HG03196 (cell line): ENCODE measurements around the gene HAND1.
A peak's percentile ranks its signal among the peaks of the same experiment; 100 is the strongest.

Experiments
- ATAC-seq: cut with Tn5 transposase; IDR thresholded peaks from one replicate; pipeline ENCODE4 v1.9.1; 2021; ENCODE audit not compliant: unreplicated experiment

Gene HAND1

DNA sequence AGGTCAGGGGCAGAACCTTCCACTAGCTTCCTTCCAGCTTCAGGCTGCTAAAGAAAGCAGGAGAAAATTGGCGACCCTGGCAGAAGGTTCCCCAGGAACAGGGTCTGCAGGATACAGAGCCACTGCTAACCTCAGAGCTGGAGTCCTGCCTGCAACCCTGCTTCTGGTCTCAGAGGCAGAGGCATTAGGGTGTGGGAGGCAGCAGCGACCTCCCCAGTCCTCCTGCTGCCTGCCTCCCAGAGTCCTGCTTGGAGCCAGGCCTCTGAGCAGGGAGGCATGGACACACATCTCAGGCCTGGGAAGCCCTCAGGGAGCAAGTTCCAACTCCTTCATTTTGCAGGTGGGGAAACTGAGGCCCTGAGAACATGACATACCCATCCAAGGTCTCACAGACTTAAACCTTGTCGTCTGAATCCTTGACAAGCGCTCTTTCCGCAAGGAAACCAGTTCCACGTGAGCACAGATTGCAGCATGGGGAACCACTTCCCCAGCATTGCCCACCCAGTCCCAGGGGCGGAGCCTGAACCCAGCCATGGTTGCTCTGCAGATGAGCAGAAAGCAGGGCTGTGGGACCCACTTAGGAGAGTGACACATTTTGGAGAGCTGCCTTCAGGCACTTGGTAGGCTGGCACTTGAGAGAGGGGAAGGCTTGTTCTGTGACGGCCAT lies 28.2 kb upstream of the HAND1 start:
- no peak for ATAC-seq

DNA sequence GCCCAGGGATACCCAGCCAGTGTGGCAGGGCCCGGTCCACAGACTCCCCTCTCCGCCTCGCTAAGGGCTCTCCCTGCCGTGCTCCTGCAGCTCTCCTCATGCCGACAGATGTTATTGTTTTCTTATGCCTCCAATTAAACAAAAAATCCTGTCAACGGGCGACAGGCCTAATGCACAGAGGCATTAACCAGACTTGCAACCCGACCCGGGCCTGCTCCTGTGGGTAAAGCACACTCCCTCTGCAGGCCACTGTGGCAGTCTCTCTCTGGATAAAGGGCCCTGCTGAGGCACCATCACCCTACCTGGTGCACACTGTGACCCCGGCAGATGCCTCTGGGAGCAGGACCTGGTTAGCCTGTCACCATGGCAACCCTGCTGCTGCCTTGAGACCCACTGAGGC lies 27.5 kb upstream of the HAND1 start:
- ATAC-seq = no peak

GRCh38 chr5:154503698-154504039 lies 25.6 kb upstream of the HAND1 start:
- ATAC-seq = no peak

DNA sequence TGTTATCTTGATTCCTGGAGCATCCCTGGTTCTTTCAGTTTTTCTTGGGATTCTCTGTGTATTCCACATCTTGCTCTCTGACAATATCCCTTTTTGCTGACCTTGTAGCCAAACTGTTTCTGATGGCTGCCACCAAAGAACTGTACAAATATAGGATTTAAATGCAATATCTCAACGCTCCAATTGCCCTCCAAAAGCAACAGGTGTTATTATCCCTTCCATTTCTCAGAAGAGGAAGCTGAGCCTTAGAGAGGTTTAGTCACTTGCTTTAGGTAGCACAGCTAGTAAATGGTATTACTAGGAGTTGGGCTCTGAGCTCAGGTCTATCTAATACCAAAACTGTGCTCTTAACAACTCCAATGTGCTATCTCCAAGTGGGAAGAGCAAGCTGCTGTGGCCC lies 24.2 kb upstream of the HAND1 start:
- no peak for ATAC-seq

DNA sequence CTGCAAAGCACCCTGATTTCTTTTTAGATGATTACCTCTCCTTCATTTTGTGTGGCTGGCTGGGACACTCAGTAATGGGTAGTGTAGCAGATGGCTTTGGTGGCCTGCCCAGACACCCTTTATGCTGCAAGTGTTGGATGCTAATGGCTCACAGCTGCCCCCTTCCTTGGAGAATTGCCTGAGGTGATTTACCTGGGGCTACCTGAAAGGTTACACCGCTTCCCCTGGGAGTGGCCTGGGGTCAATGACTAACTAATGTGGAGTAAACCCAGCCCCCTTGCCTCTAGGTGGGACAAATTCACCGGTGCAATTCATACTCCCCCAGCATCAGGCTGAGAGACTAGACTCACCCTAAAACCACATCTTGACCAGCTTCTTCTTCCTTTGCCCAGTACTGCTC lies 23.5 kb upstream of the HAND1 start:
- no peak for ATAC-seq

- ATAC-seq = no peak
Observed at GRCh38 chr5:154498994-154499393, 21.0 kb upstream of the HAND1 start.

DNA sequence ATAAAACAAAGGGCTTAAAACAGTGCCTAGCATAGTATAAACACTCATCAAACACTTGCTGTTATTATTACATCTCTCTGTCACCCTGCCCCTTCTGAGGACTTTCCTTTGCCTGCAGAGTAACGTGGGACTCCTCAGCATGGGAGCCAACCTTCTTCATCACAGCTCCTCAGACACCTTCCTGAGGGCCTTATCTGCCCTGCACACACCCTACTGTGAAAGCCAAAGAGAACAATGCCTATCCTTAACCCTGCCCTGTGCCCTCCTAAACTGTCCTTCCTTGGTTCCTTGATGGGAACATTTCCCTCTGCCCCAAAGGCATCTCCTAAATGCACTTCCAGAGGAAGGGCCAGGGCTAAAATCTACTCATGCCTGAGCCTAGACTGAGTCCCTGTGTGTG lies 20.6 kb upstream of the HAND1 start:
- no peak for ATAC-seq

GRCh38 chr5:154494036-154494435 lies 16.0 kb upstream of the HAND1 start:
- ATAC-seq = no peak

GRCh38 chr5:154493274-154493673 lies 15.2 kb upstream of the HAND1 start:
- no peak for ATAC-seq

- ATAC-seq = no peak
Observed at GRCh38 chr5:154491941-154492340, 13.9 kb upstream of the HAND1 start.

- ATAC-seq = peak; percentile 98
Observed at GRCh38 chr5:154487541-154487940, 9.5 kb upstream of the HAND1 start.

- no peak for ATAC-seq
Observed at GRCh38 chr5:154486427-154486866, 8.4 kb upstream of the HAND1 start.

- no peak for ATAC-seq
Observed at GRCh38 chr5:154485850-154486426, 7.9 kb upstream of the HAND1 start.

- no peak for ATAC-seq
Observed at GRCh38 chr5:154485096-154485491, 7.1 kb upstream of the HAND1 start.

- no peak for ATAC-seq
Observed at GRCh38 chr5:154484393-154485095, 6.5 kb upstream of the HAND1 start.

DNA sequence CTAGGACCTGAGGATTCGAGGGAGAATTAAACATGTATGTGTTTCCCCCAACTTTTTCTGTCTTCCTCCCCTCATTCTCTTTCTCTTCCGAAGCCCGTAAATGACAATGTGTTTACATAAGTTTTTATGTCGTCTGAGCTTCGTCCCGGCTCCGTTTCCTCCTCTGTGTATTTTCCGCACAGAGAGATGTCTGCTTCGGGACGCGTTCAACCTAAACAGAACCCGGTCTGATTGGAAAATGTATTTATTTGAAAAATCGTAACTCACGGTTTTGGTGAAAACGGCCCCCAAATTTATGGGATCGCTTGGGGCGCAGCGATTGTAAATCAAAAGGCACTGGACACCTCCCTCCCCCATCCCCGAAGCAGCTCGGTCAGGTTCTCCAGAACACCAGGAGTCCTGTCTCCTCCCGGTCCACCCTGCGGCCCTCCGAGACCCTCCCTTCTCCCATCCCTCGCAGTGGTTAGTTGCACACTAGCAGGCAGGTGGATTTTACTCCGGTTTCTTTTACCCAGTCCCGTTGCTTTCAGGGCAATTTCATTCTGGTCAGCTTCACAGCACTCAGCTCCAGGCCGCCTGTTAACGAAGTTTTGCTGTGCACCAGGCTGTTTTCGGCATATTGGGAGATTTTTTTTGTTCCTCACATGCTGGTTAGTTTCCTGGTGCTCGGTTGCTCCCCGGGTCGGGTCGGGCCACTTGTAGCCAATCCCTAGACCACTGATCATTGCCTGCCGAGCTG lies 5.8 kb upstream of the HAND1 start:
- no peak for ATAC-seq

DNA sequence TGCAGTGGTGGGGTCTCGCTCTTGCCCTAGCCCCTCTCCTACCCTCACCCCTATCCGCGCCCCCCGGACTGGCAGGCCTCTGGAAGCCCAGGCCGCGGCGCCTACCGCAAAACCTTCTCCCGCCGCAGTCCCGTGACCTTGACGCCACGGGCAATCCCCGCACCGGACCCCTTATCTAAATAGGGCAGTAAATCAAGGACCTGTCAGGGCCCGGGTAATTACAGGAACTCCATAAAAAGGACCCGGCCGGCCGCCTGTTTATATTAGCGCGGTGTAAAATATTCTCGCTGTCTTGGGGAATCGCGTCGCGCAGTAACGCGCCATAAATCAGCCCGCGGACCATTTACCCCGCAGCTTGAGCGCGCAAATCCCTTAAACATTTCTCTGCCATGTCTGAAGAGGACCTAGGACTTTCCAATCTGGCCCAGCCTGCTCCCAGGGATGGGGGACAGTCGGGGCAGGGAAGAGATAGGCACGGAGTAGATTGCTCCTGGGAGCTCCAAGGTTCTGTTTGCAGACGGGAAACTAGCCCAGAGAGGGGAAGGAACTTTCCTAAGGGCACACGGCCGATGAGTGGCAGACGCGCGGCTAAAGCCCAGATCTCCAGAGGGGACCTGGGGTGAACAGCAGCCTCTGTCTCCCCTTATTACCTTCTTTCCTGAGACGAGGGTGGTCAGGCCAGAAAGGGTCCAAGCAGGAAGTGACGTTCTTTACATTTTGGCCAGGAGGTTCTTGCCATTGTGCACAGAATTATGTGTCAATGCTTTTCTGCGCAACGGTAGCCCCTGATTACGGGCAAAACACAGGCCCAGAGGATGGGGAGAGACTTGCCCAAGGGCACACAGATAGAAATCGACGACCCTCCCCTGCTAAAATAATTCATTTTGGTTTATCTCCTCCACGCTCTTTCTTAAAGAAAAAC lies 4.8 kb upstream of the HAND1 start:
- no peak for ATAC-seq

GRCh38 chr5:154481584-154482381 lies 3.8 kb upstream of the HAND1 start:
- no peak for ATAC-seq

DNA sequence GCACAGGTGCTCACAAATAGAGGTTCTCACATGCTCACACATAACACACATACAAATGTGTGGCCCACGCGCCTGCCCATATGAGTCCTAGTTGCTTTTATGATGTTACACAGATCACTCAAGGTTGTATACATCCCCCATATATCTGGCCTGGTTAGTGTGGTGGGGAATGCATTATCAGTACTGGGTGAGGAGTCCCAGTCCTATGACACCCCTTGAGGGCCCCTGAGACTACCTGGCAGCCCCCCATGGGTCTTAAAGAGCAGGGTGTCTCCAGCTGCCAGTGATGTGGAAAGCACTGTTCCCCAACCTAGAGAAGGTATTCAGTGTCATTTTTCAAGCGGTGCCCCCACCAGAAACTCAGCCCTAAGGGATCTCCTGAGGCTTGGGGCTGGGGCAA lies 2.8 kb upstream of the HAND1 start:
- ATAC-seq = no peak
